GM19372 (cell line): ENCODE data around the gene DNAH9.
"Not testable (repeated sequence)": the region's sequence is repeated elsewhere in the genome, so short reads cannot be mapped to it uniquely, and the experiment has no call there.

Source experiments
- ATAC-seq: cut with Tn5 transposase; IDR thresholded peaks from one replicate; pipeline ENCODE4 v1.9.1; 2021; ENCODE audit warnings: mild to moderate bottlenecking, low read depth, moderate library complexity; ENCODE audit not compliant: unreplicated experiment

The DNAH9 gene

GRCh38 chr17:11896199-11896598 lies 297.9 kb downstream of the DNAH9 start:
- ATAC-seq = no peak

GRCh38 chr17:11898526-11899235 lies 300.4 kb downstream of the DNAH9 start:
- no peak for ATAC-seq

DNA sequence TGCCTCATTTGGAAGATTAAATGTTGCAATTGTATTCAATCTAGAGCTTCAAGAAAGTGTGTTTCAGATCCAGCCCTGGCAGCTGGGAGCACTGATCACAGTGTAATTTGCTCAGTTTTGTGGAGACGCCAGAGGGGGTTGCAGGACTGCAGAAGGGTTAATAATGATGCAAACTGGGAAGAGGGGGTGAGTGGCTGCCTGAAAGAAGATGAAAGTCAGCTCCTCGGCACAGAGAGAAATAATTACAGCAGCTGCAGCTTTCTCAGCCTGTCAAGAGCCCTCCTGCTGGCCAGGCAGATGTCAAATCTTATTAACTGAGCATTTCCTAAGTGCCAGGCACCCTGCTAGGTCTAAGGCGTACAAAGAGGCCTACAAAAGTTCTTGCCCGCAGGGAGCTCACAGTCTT lies 301.3 kb downstream of the DNAH9 start:
- no peak for ATAC-seq

GRCh38 chr17:11900041-11900476 lies 301.8 kb downstream of the DNAH9 start:
- no peak for ATAC-seq

DNA sequence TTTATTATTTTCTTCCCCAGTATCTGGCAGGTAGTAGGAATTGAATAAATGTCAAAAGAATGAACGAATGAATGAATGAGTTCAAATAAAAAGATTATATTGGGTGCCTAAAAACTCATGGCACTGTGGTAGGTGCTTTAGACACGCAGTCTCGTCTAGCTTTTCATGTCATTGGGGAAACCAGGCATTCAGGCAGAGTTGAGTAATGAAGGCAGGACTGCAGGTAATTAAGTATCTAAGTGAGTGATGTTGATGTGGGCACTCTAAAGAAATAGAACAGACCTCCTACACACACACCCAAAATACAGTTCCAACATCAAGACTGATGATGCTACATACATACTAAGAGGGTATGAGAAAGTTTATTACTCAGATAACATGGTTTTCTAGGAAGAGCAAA lies 302.4 kb downstream of the DNAH9 start:
- no peak for ATAC-seq

DNA sequence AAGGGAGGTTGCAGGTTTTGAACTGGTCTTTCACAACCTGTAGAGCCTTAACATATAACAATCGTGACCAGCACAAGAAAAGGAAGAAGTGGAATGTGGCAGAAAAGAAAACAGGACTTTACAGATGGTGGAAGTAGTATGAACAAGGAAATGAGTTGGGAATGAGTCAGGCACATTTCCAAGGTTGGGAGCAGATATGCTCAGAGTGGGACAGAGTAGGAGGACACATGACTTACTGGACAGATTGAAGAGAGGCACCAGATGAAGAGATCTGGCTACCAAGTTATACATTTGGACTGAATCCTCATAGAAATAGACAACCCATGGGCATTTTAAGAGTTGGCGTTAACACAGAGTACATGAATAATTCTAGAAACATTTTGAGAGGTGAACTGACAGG lies 303.7 kb downstream of the DNAH9 start:
- ATAC-seq = no peak

- no peak for ATAC-seq
Measured at GRCh38 chr17:11908711-11909146, 310.5 kb downstream of the DNAH9 start.

GRCh38 chr17:11909348-11909747 lies 311.1 kb downstream of the DNAH9 start:
- no peak for ATAC-seq

GRCh38 chr17:11916091-11916490 lies 317.8 kb downstream of the DNAH9 start:
- no peak for ATAC-seq

DNA sequence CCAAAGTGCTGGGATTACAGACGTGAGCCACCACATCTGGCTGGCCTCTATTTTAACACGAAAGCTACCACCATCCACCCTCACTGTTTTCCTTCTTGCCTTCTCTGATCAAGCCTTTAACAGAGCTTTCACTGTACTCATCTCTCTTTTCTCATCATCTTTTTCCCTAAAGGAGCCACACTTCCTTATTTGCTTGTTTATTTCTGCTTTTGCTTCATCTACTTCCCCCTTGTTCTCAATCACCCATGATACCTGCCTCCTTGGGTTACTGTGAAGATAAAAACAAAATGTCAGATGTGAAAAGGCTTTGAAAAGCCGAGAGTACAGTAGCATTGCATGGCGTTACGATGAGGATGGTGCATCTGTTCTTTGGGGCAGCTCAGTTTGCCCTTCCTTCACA lies 319.1 kb downstream of the DNAH9 start:
- ATAC-seq = no peak

- ATAC-seq = no peak
Measured at GRCh38 chr17:11921296-11921695, 323.0 kb downstream of the DNAH9 start.

DNA sequence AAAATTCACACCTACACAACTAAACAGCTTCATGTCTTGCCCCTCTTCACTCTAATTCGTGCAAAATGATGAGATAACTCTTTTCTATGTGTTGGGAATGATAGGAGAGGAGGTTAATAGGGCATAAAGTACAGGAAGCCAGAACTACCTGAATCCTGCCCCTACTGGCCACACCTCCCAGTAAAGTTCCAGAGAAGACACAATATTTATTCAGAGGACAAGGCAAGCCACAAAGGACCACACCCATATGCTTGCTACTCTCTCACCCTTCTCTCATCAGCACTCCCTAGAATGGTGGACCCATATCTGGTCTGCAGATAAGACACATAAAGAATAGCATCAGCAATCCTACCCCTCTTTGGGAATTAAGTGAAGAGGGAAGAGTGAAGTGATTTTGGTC lies 324.4 kb downstream of the DNAH9 start:
- no peak for ATAC-seq

DNA sequence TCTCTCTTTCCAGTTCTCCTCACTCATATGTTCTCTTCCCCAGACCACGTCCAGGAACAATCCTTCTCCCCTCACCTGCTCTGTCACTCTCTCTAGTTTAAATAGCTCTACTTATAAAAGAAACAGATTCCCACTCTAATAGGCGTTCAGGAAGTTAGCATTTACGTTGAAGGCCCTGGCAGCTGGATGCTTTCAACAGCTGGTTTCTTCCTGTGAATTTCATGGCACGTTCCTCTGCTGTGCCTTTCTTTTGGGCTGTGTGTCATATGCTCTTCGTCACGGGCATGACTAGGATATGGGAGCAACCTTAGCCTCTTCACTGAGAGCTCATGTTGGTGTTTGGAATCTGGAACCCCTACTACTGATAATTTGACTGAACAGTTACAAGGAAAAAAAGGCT lies 325.8 kb downstream of the DNAH9 start:
- ATAC-seq = no peak

DNA sequence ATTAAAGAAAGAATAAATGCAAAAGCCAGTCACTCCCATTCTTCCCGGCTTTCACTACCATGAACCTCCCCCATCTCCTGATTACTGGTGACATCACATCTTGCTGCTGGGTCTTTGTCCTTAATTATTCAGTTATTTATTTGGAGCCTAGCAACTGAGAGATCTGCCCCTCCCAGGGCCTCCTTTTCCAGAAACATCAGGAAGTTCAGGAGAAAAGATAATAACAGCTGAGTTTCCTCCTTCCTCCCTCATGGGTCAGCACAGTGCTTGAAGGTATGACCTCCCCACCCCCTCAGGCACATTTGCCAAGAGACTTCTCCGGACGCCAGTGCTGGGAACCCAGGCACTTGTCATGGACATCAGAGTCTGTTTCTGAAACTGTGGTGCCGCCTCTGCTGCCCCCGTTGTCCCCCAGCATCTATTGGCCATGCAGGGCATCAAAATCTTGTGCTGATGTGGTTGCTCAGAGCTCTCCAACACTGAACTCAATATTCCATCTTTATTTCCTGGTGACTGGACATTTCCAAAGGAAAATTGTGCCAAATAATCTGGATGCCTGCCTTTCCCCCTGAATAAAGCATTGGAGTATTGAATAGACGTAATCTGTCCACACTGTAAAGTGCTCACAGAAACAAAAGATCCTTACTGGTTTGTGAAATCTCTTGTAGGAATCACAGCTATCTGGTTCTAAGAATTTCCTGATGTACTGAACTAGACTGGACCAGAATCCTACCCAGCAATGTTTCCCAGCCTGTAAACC lies 327.2 kb downstream of the DNAH9 start:
- no peak for ATAC-seq

DNA sequence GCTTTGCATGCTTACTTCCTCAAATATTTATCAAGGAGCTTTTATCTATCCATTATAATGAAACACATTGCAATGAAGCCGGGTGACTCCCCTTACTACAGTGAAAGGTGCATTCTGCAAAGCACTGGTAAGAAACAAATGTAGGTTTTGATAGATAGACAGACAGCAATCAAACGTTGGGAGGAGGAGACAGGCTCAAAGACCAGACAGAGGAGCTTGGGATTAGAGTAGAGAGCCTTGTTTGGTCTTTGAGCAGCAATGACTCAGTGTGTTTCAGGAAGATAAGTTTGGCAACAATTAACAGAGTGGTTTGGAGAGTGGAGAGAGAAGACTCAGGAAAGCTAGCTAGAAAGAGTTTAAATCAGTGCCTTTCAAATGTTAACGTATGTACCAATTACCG lies 330.2 kb downstream of the DNAH9 start:
- no peak for ATAC-seq

DNA sequence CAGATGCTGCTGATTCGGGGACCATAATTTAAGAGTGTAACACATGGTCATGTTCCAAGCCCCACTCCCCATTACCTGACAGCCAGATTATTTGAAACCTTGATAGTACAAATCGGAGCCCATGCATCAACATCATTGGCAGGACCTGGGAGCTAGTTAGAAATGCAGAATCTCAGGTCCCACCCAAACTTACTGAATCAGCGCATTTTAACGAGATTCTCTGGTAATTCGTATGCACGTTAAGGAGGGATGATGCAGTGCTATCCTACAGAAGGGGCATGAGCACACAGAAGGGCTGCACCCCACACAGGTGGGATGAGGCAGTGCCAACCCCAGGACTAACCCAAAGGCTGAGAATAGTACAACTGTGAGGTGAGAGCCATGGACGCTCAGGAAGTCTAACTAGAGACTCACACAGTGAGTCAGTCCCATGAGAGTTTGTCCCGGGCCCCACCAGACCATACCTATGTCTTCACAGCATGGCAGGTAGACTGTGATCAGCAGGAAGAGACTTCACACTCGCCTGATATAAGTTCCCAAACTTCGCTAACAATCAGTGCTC lies 334.1 kb downstream of the DNAH9 start:
- ATAC-seq = no peak

DNA sequence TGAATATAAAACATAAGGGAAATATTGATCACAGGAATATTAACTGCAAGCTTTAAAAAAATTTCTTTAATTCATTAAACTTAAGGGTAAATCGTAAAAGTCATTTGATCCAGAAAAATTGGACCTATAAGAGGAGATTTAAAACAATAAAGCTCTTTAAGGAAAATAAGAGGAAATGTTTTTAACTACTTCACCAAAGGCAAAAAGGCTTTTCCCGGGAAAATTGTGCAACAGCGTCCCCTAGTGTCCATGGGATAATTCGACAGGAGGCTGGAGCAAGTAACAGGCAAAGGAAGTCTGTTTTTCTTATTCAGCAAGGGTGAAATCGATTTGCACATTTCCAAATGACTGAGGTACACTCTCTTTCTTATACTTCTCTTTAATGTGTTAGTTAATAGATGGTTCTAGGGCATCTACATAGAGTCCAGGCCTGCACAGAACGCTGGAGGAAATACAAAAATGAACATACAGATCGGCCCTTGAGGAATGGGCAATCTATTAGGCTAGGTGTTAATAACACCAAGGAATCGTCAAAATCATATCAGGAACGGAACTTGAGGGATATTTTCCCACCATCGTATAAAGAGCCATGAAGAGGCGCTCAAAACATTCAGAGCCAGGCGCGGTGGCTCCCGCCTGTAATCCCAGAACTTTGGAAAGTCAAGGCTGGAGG lies 337.6 kb downstream of the DNAH9 start:
- no peak for ATAC-seq

DNA sequence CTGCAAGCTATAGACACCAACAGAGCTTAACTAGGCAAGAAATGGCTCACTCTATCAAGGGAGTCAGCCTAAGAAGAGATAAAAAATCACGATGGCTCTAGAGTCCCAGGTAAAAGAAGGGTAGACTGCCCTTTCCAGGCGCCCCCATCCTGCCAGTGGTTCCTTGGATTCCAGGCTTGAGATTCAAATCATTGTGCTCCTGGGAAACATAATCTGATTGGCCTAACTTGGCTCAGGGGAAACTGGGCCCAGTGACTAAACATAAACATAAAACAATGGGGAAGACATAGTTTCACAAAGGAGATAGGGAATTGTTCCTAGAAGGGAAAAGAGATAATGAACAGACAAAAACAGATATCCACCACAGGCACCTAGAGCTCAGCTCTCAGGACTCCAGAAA lies 342.6 kb downstream of the DNAH9 start:
- no peak for ATAC-seq

DNA sequence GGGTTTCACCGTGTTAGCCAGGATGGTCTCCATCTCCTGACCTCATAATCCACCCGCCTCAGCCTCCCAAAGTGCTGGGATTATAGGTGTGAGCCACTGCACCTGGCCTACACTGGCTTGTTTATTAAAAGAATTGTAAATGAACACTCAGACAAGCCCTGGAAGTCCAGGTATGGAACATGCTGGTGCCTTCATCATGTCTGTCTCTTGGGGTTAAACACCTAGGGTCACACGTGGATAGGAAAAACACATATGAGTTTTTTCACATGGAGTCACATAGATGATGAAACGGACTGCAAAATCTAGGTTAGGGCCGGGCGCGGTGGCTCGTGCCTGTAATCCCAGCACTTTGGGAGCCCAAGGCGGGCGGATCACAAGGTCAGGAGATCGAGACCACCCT lies 344.8 kb downstream of the DNAH9 start:
- ATAC-seq = not testable (repeated sequence)

- no peak for ATAC-seq
Measured at GRCh38 chr17:11943759-11944347, 345.6 kb downstream of the DNAH9 start.

DNA sequence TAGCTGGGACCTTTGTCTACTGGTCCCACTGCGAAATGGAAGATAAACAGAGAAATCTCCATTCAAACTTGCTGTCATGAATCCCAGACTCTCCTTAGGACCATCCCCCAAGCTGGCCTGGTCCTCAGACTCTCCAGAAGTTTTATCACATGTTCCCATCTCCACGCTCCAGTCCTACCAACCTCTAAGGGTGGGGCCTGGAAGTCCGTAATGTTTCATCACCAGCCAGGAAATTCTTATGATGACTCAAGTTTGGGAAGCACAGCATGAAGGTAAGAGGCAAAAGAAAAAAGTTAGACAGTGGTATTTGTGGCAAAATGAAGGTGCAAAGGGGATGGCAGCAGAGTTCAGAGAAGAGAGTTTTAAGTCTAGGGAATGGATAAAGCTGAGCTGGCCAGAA lies 346.3 kb downstream of the DNAH9 start:
- no peak for ATAC-seq
